ENCODE data around the gene CYP4F8. TPM values are rescaled to one million over a fixed set of nuclear protein-coding genes. Genes with fewer than 3 reads are reported as not detected.
A peak's percentile ranks its signal among the peaks of the same experiment; 100 is the strongest.

The CYP4F8 gene
- total and polyA plus RNA-seq, 9 of the 15 experiments (the other 6 are each of a cell fraction or from before 2014, with no cell fraction given) = not detected

- TF ChIP-seq, protein P1, sequence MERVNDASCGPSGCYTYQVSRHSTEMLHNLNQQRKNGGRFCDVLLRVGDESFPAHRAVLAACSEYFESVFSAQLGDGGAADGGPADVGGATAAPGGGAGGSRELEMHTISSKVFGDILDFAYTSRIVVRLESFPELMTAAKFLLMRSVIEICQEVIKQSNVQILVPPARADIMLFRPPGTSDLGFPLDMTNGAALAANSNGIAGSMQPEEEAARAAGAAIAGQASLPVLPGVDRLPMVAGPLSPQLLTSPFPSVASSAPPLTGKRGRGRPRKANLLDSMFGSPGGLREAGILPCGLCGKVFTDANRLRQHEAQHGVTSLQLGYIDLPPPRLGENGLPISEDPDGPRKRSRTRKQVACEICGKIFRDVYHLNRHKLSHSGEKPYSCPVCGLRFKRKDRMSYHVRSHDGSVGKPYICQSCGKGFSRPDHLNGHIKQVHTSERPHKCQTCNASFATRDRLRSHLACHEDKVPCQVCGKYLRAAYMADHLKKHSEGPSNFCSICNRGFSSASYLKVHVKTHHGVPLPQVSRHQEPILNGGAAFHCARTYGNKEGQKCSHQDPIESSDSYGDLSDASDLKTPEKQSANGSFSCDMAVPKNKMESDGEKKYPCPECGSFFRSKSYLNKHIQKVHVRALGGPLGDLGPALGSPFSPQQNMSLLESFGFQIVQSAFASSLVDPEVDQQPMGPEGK (CRISPR knock-in tag; IDR thresholded peaks at IDR 0.05; ENCODE audit: borderline replicate concordance) = no peak
- no peak for TF ChIP-seq MIER1 (IDR thresholded peaks at IDR 0.05; ENCODE audit: low read depth)
- no peak for TF ChIP-seq POLR2A (conservative IDR thresholded peaks at IDR 0.05)
- no peak for TF ChIP-seq RAD51 (IDR thresholded peaks at IDR 0.05; ENCODE audit: borderline replicate concordance, low read depth)
- no peak for TF ChIP-seq NR1H2 (CRISPR knock-in tag; IDR thresholded peaks at IDR 0.05)
Measured at GRCh38 chr19:15575406-15575805, 39.6 kb upstream of the CYP4F8 start (continued).

GRCh38 chr19:15576526-15577156 lies 38.4 kb upstream of the CYP4F8 start:
- Histone ChIP-seq H2AFZ (ENCODE audit: low read depth, low read length) (no peak overlapping the region), H3K9me3 (replicated peaks; ENCODE audit: control insufficient read depth, insufficient read depth, low read depth, low read length) (no peaks in the 10 kb centered on the region), H3K4me3 (no peak overlapping the region), H3K4me2 (ENCODE audit: insufficient read depth, low read length) (no peak overlapping the region), H3K9ac (ENCODE audit: insufficient read depth in 1 of 2, low read depth in 2 of 2, low read length in 2 of 2) (no peak overlapping the region), H3K36me3 (ENCODE audit: control insufficient read depth, insufficient read depth, low read length) (no peaks in the 10 kb centered on the region), H3K27ac (ENCODE audit: extremely low read depth, low read depth, low read length) (no peak overlapping the region), H3K27me3 (ENCODE audit: control insufficient read depth in 2 of 2, insufficient read depth in 2 of 2, low read length in 2 of 2) (peaks cover 0 to 9% of the 10 kb centered on the region in 2 experiments; a peak in 1 of 5 replicates), H3K79me2 (ENCODE audit: control insufficient read depth, insufficient read depth, low read length) (no peaks in the 10 kb centered on the region), H4K20me1 (replicated peaks; ENCODE audit: control insufficient read depth, insufficient read depth, low read length) (no peaks in the 10 kb centered on the region), H3K4me1 (replicated peaks in 1 of 2; ENCODE audit: control insufficient read depth in 2 of 2, insufficient read depth in 2 of 2, low read length in 2 of 2) (no peaks in the 10 kb centered on the region), H3K9me1 (ENCODE audit: control insufficient read depth, insufficient read depth, low read length) (no peaks in the 10 kb centered on the region)
- intact Hi-C loops (cut with micrococcal nuclease) = no loop called here
- ChIA-PET CTCF (ENCODE audit: low intra/inter-chr PET ratio) (no interaction called here), POLR2A (no interaction called here)
- ATAC-seq (no peak), FAIRE-seq (no peak), DNase-seq (ENCODE audit: extremely low read depth in 1 of 4, low spot score in 3 of 4) (no peak)
- TF ChIP-seq NFIC (IDR thresholded peaks at IDR 0.05) (peak; percentile 37), BCOR (IDR thresholded peaks at IDR 0.05) (peak; percentile 53; the same call in 1 of the 2 replicates), ZFPM2 (CRISPR knock-in tag; IDR thresholded peaks at IDR 0.05) (no peak), ZFP36 (IDR thresholded peaks at IDR 0.05; ENCODE audit: low read depth, low read length, partially characterized antibody) (peak; percentile 48), RNF2 (IDR thresholded peaks at IDR 0.05) (no peak), RBM25 (IDR thresholded peaks at IDR 0.05; ENCODE audit: low read depth, low read length, severe bottlenecking) (peak; percentile 41), KDM1A (IDR thresholded peaks at IDR 0.05) (peak; percentile 9 to 24; a peak in 1 of 4 replicates)
- under 1% methylated on average over 12 of the region's 12 CpGs for WGBS (ENCODE audit: insufficient coverage, low coverage, missing lambda C conversion rate)
- in situ Hi-C loops (cut with MboI) = no loop called here
- BruUV-seq (replicated peaks) = no TSS peak
